Stimulated activated CD4-positive, alpha-beta T cell treated with anti-CD3 and anti-CD28 coated beads, Interleukin-1b, Interleukin-23, amount 100 ng/mL, for 24 hours (primary cell): Measurements from ENCODE around the gene IGSF11.
"Not testable (repeated sequence)": the region's sequence is repeated elsewhere in the genome, so short reads cannot be mapped to it uniquely, and the experiment has no call there.

Experiments
- DNase-seq, 4 experiments: peaks; one replicate each; pipeline ENCODE4 v3.0.0-alpha.2; 2020; ENCODE audit warnings: low read depth in 4 of 4, low spot score in 1 of 4

Gene IGSF11

GRCh38 chr3:118886708-118887107 lies 147.9 kb downstream of the IGSF11 start:
- no peak for DNase-seq

- peak; percentile 66 to 72 (median 70) for DNase-seq
Measured at GRCh38 chr3:118884748-118885206, 149.9 kb downstream of the IGSF11 start.

GRCh38 chr3:118882353-118882947 lies 152.2 kb downstream of the IGSF11 start:
- DNase-seq: peak; percentile 40 to 52 (median 48)

- no peak for DNase-seq
Measured at GRCh38 chr3:118868051-118868450, 166.6 kb downstream of the IGSF11 start.

- DNase-seq: no peak
Measured at GRCh38 chr3:118863731-118864322, 170.8 kb downstream of the IGSF11 start.

- no peak for DNase-seq
Measured at GRCh38 chr3:118859950-118860349, 174.7 kb downstream of the IGSF11 start.

- not testable (repeated sequence) for DNase-seq
Measured at GRCh38 chr3:118851466-118852193, 183.0 kb downstream of the IGSF11 start.

GRCh38 chr3:118850687-118851086 lies 184.0 kb downstream of the IGSF11 start:
- DNase-seq: no peak
